PC-3 (cell line): ENCODE measurements around the gene CCM2. TPM values are rescaled to one million over a fixed set of nuclear protein-coding genes. Genes with fewer than 3 reads are reported as not detected.

Experiments used
- ATAC-seq: fragments of 200-7000 bp; cut with Tn5 transposase; 2 replicates; pipeline ENCODE4 v1.9.1; 2020; ENCODE audit warnings: mild to moderate bottlenecking, moderate library complexity
- BruUV-seq: library from RNA; stranded (reverse); fragments of 400-500 nt; replicated peaks from 2 replicates; lab custom pipeline; 2021; lab: Mats Ljungman, UMichigan
- CTCF ChIA-PET: fragments of 300-600 bp; sonication (Branson Sonifier 250); formaldehyde crosslinking; loops from one replicate; lab custom pipeline; 2022; ENCODE audit warnings: antibody characterized with exemption; lab: Charles Lee
- POLR2A ChIA-PET: fragments of 300-600 bp; sonication (Branson Sonifier 250); formaldehyde crosslinking; loops from one replicate; lab custom pipeline; 2022; ENCODE audit warnings: antibody characterized with exemption; ENCODE audit not compliant: unreplicated experiment; lab: Charles Lee
- DNase-seq: peaks from one replicate; pipeline ENCODE4 v3.0.0-alpha.2; 2015
- H2AFZ ChIP-seq: fragments of 300-600 bp; sonication (generic); 2 replicates; pipeline ENCODE4 v1.6.0; 2016; ENCODE audit warnings: antibody characterized with exemption, low read length
- H3F3A ChIP-seq: fragments of 300-600 bp; sonication (generic); one replicate; pipeline ENCODE4 v1.6.0; 2017; ENCODE audit warnings: antibody characterized with exemption, low read length, control low read depth, mild to moderate bottlenecking; ENCODE audit not compliant: unreplicated experiment
- H3K27ac ChIP-seq: fragments of 300-600 bp; sonication (generic); 2 replicates; pipeline ENCODE4 v1.5.1; 2016; ENCODE audit warnings: mild to moderate bottlenecking, low read length
- H3K27me3 ChIP-seq: fragments of 300-600 bp; sonication (generic); 2 replicates; pipeline ENCODE4 v1.6.1; 2016; ENCODE audit warnings: low read length, mixed read lengths
- H3K36me3 ChIP-seq: fragments of 300-600 bp; sonication (generic); 2 replicates; pipeline ENCODE4 v1.6.1; 2016; ENCODE audit warnings: low read depth, mixed run types, low read length, mixed read lengths
- H3K4me1 ChIP-seq: fragments of 300-600 bp; sonication (generic); 2 replicates; pipeline ENCODE4 v1.5.1; 2016; ENCODE audit warnings: low read length; ENCODE audit not compliant: insufficient read depth
- H3K4me2 ChIP-seq: fragments of 300-600 bp; sonication (generic); 2 replicates; pipeline ENCODE4 v1.6.0; 2016; ENCODE audit warnings: low read length
- H3K4me3 ChIP-seq: fragments of 300-600 bp; sonication (generic); 2 replicates; pipeline ENCODE4 v1.5.1; 2016; ENCODE audit warnings: mild to moderate bottlenecking, low read length, mixed read lengths
- H3K79me2 ChIP-seq: fragments of 300-600 bp; sonication (generic); 2 replicates; pipeline ENCODE4 v1.6.1; 2017; ENCODE audit warnings: low read length, mixed read lengths
- H3K9ac ChIP-seq: fragments of 300-600 bp; sonication (generic); 2 replicates; pipeline ENCODE4 v1.6.0; 2016; ENCODE audit warnings: mild to moderate bottlenecking, low read length
- H3K9me2 ChIP-seq: fragments of 300-600 bp; sonication (generic); replicated peaks from 2 replicates; pipeline ENCODE4 v1.6.1; 2016; ENCODE audit warnings: mixed run types, low read length, mixed read lengths
- H3K9me3 ChIP-seq: fragments of 300-600 bp; sonication (generic); 2 replicates; pipeline ENCODE4 v1.6.1; 2016; ENCODE audit warnings: low read length, mixed read lengths
- H4K20me1 ChIP-seq: fragments of 300-600 bp; sonication (generic); 2 replicates; pipeline ENCODE4 v1.6.1; 2016; ENCODE audit warnings: low read length, mixed read lengths
- CTCF ChIP-seq: fragments of 300-600 bp; sonication (generic); conservative IDR thresholded peaks from 2 replicates; pipeline ENCODE4 v1.5.1; 2017; ENCODE audit warnings: antibody characterized with exemption, low read depth, mild to moderate bottlenecking, low read length
- EZH2 ChIP-seq: fragments of 300-600 bp; sonication (generic); IDR thresholded peaks from one replicate; pipeline ENCODE4 v1.6.1; 2017; ENCODE audit warnings: antibody characterized with exemption, mild to moderate bottlenecking, low read length; ENCODE audit not compliant: unreplicated experiment
- EZH2phosphoT487 ChIP-seq: fragments of 300-600 bp; sonication (generic); IDR thresholded peaks from 2 replicates; pipeline ENCODE4 v1.6.1; 2018; ENCODE audit warnings: mild to moderate bottlenecking, antibody characterized with exemption, low read length, borderline replicate concordance
- intact Hi-C: fragments of 100-400 bp; cut with micrococcal nuclease; formaldehyde crosslinking; loops from 2 replicates; pipeline ENCODE4 v1.9.0; 2023
- total RNA-seq: library from RNA; depleted of rRNA; stranded (reverse); fragments of >200 nt; gene quantifications from 2 replicates; pipeline ENCODE4 v1.2.3, GENCODE V29; 2014

CCM2 gene
- total RNA-seq, 1 experiment from 2014 or later: 56.6 TPM

- no peaks in the 10 kb centered on the region for H3K79me2 ChIP-seq
- TF ChIP-seq EZH2 (no peak), EZH2phosphoT487 (no peak), CTCF (no peak)
Observed at GRCh38 chr7:45017253-45017652, 17.3 kb downstream of the CCM2 start.

GRCh38 chr7:45020915-45021314, 20.9 kb downstream of the CCM2 start:
- ChIA-PET CTCF (no interaction called here), POLR2A (no interaction called here)
- Histone ChIP-seq H3K4me2 (no peak overlapping the region), H3K27ac (no peak overlapping the region), H3K4me1 (no peaks in the 10 kb centered on the region), H3K36me3 (no peaks in the 10 kb centered on the region), H3K9me2 (no peaks in the 10 kb centered on the region), H3K9me3 (no peaks in the 10 kb centered on the region), H3F3A (no peaks in the 10 kb centered on the region), H4K20me1 (no peaks in the 10 kb centered on the region), H3K9ac (no peak overlapping the region), H3K4me3 (no peak overlapping the region), H2AFZ (no peak overlapping the region), H3K79me2 (no peaks in the 10 kb centered on the region), H3K27me3 (no peaks in the 10 kb centered on the region)
- intact Hi-C loops: no loop called here
- BruUV-seq: no TSS peak
- no peak for ATAC-seq
- TF ChIP-seq EZH2 (no peak), CTCF (no peak)
- DNase-seq: no peak

More at GRCh38 chr7:45017253-45017652, 17.3 kb downstream of the CCM2 start:
- H3K9me3 ChIP-seq: no peaks in the 10 kb centered on the region
- no peak overlapping the region for H3K9ac ChIP-seq
- no peaks in the 10 kb centered on the region for H3K27me3 ChIP-seq
- no peaks in the 10 kb centered on the region for H3K4me1 ChIP-seq
- H3K4me2 ChIP-seq: no peak overlapping the region
- POLR2A ChIA-PET: no interaction called here
- no peaks in the 10 kb centered on the region for H4K20me1 ChIP-seq
- no peaks in the 10 kb centered on the region for H3K9me2 ChIP-seq
- BruUV-seq: no TSS peak
- no peaks in the 10 kb centered on the region for H3K36me3 ChIP-seq
- intact Hi-C loops: no loop called here
- no peak overlapping the region for H2AFZ ChIP-seq
- no peak for ATAC-seq
- no peak overlapping the region for H3K27ac ChIP-seq
- CTCF ChIA-PET: no interaction called here
- no peak for DNase-seq
- no peak overlapping the region for H3K4me3 ChIP-seq
- H3F3A ChIP-seq: no peaks in the 10 kb centered on the region

- no peaks in the 10 kb centered on the region for H4K20me1 ChIP-seq
- H3K36me3 ChIP-seq: no peaks in the 10 kb centered on the region
- intact Hi-C loops: no loop called here
- no peak overlapping the region for H3K27ac ChIP-seq
- DNase-seq: no peak
- ChIA-PET POLR2A (interaction anchor here (0.7 kb wide), 1 partner anchor 49 kb away, joined by 11 read pairs; no protein-coding TSS in a partner anchor), CTCF (no interaction called here)
- H3F3A ChIP-seq: no peaks in the 10 kb centered on the region
- no peak overlapping the region for H2AFZ ChIP-seq
- no peak overlapping the region for H3K4me3 ChIP-seq
- no peaks in the 10 kb centered on the region for H3K9me2 ChIP-seq
- TF ChIP-seq EZH2phosphoT487: no peak
- no peak overlapping the region for H3K4me2 ChIP-seq
- no peaks in the 10 kb centered on the region for H3K27me3 ChIP-seq
- BruUV-seq: no TSS peak
- no peaks in the 10 kb centered on the region for H3K79me2 ChIP-seq
- H3K9ac ChIP-seq: no peak overlapping the region
- no peak for ATAC-seq
- H3K9me3 ChIP-seq: no peaks in the 10 kb centered on the region
- H3K4me1 ChIP-seq: no peaks in the 10 kb centered on the region
Observed at GRCh38 chr7:45021604-45022296, 21.7 kb downstream of the CCM2 start.
